Right ventricle myocardium superior (tissue), 1 donor: Measurements from ENCODE around the gene GYG2. TPM values are rescaled to one million over a fixed set of nuclear protein-coding genes. Genes with fewer than 3 reads are reported as not detected.
"Not testable (repeated sequence)": the region's sequence is repeated elsewhere in the genome, so short reads cannot be mapped to it uniquely, and the experiment has no call there.

Experiments used
- ATAC-seq: fragments of 200-7000 bp; cut with Tn5 transposase; one replicate; pipeline ENCODE4 v1.9.1; 2020; ENCODE audit warnings: mild to moderate bottlenecking; ENCODE audit not compliant: poor library complexity
- DNase-seq: peaks from one replicate; pipeline ENCODE4 v3.0.0-alpha.2; 2020
- intact Hi-C: fragments of 100-400 bp; cut with DNase I; formaldehyde crosslinking; loops from one replicate; pipeline ENCODE4 v1.11.2; 2022
- total RNA-seq: library from RNA; stranded (reverse); fragmentation: NEBNext Ultra II Directional; extraction: Animal tissue kit (Norgen Biotek cat#: 25700); gene quantifications from one replicate; pipeline ENCODE4 v1.2.1, GENCODE V29; 2021
- donor health status: DM: no; HTN: yes; CAD: no; lungs with severe emphysema.

Gene GYG2
- total RNA-seq, 1 donor from 2014 or later, result 1.3 TPM

GRCh38 chrX:2890536-2891460, 62.1 kb downstream of the GYG2 start:
- ATAC-seq, intact Hi-C loops: not testable (repeated sequence)

GRCh38 chrX:2892816-2893215, 64.1 kb downstream of the GYG2 start:
- ATAC-seq, result no peak
- intact Hi-C loops, result no loop called here

More at GRCh38 chrX:2890536-2891460, 62.1 kb downstream of the GYG2 start:
- not testable (repeated sequence) for DNase-seq

GRCh38 chrX:2894885-2895292, 66.2 kb downstream of the GYG2 start:
- intact Hi-C loops, result no loop called here
- ATAC-seq (no peak), DNase-seq (no peak)

More at GRCh38 chrX:2892816-2893215, 64.1 kb downstream of the GYG2 start:
- DNase-seq, result no peak

- intact Hi-C loops, result no loop called here
- no peak for DNase-seq
- ATAC-seq, result no peak
Measured at GRCh38 chrX:2897311-2897689, 68.6 kb downstream of the GYG2 start.

- intact Hi-C loops, DNase-seq: not testable (repeated sequence)
- peak; percentile 25 for ATAC-seq
Measured at GRCh38 chrX:2897690-2898623, 69.2 kb downstream of the GYG2 start.

GRCh38 chrX:2898846-2899512, 70.2 kb downstream of the GYG2 start:
- no peak for ATAC-seq
- DNase-seq, result no peak
- intact Hi-C loops, result no loop called here

GRCh38 chrX:2901367-2902036, 72.8 kb downstream of the GYG2 start:
- intact Hi-C loops, result no loop called here
- no peak for DNase-seq

GRCh38 chrX:2902841-2903240, 74.1 kb downstream of the GYG2 start:
- intact Hi-C loops, result no loop called here
- ATAC-seq, result no peak
- no peak for DNase-seq

More at GRCh38 chrX:2901367-2902036, 72.8 kb downstream of the GYG2 start:
- no peak for ATAC-seq

- DNase-seq (no peak), ATAC-seq (no peak)
- intact Hi-C loops, result no loop called here
Measured at GRCh38 chrX:2903366-2903765, 74.6 kb downstream of the GYG2 start.

- DNase-seq (no peak), ATAC-seq (no peak)
- intact Hi-C loops, result no loop called here
Measured at GRCh38 chrX:2907295-2907694, 78.6 kb downstream of the GYG2 start.

- DNase-seq, result no peak
- no peak for ATAC-seq
- intact Hi-C loops, result no loop called here
Measured at GRCh38 chrX:2908125-2908685, 79.5 kb downstream of the GYG2 start.

- DNase-seq (no peak), ATAC-seq (no peak)
- intact Hi-C loops, result no loop called here
Measured at GRCh38 chrX:2910109-2910508, 81.4 kb downstream of the GYG2 start.

- ATAC-seq (no peak), DNase-seq (no peak)
- intact Hi-C loops, result no loop called here
Measured at GRCh38 chrX:2913118-2913517, 84.4 kb downstream of the GYG2 start.

GRCh38 chrX:2917767-2918166, 89.0 kb downstream of the GYG2 start:
- ATAC-seq, result no peak
- DNase-seq, result no peak
- intact Hi-C loops, result no loop called here

GRCh38 chrX:2921193-2921592, 92.5 kb downstream of the GYG2 start:
- intact Hi-C loops, result no loop called here
- no peak for DNase-seq
- no peak for ATAC-seq

- intact Hi-C loops, result no loop called here
- ATAC-seq, result no peak
- no peak for DNase-seq
Measured at GRCh38 chrX:2921750-2922149, 93.0 kb downstream of the GYG2 start.

- ATAC-seq (no peak), DNase-seq (no peak)
- intact Hi-C loops, result no loop called here
Measured at GRCh38 chrX:2924151-2924550, 95.4 kb downstream of the GYG2 start.

- ATAC-seq, DNase-seq, intact Hi-C loops: not testable (repeated sequence)
Measured at GRCh38 chrX:2926255-2926654, 97.5 kb downstream of the GYG2 start.
